CD14-positive monocyte (primary cell): ENCODE results near the gene PILRA. TPM values are rescaled to one million over a fixed set of nuclear protein-coding genes. Genes with fewer than 3 reads are reported as not detected.
"Not testable (repeated sequence)": the region's sequence is repeated elsewhere in the genome, so short reads cannot be mapped to it uniquely, and the experiment has no call there.

Source experiments
- DNase-seq, 3 donors: peaks; one replicate each; pipeline ENCODE4 v3.0.0-alpha.2; 2011 to 2022
- H2AFZ ChIP-seq: 2 replicates; pipeline ENCODE4 v1.6.0; 2012; ENCODE audit warnings: mild to moderate bottlenecking, low read depth, low read length, inconsistent platforms; ENCODE audit not compliant: insufficient read depth, poor library complexity, severe bottlenecking
- H3K27ac ChIP-seq, 2 donors: 1 replicate in 1 of 2; 2 replicates in 1 of 2; pipeline ENCODE4 v1.5.1; 2012 to 2013; ENCODE audit warnings: low read length in 2 of 2, control low read depth in 1 of 2, inconsistent platforms in 1 of 2, low read depth in 1 of 2, mild to moderate bottlenecking in 1 of 2
- H3K27me3 ChIP-seq, 2 donors: one replicate each; pipeline versions ENCODE4 v1.6.0 to v1.6.1; 2011 to 2013; ENCODE audit warnings: low read length in 2 of 2; ENCODE audit not compliant: control insufficient read depth in 2 of 2, insufficient read depth in 2 of 2
- H3K36me3 ChIP-seq, 2 donors: replicated peaks in 1 of 2; 1 replicate in 1 of 2; 2 replicates in 1 of 2; pipeline versions ENCODE4 v1.5.1 to v1.6.1; 2012 to 2013; ENCODE audit warnings: low read length in 2 of 2, control low read depth in 1 of 2, inconsistent platforms in 1 of 2, mild to moderate bottlenecking in 1 of 2; ENCODE audit not compliant: insufficient read depth in 2 of 2, control insufficient read depth in 1 of 2
- H3K4me1 ChIP-seq, 2 donors: 1 replicate in 1 of 2; 2 replicates in 1 of 2; pipeline versions ENCODE4 v1.5.1 to v1.6.1; 2012 to 2013; ENCODE audit warnings: low read length in 2 of 2, control low read depth in 1 of 2, inconsistent platforms in 1 of 2, mild to moderate bottlenecking in 1 of 2, moderate library complexity in 1 of 2; ENCODE audit not compliant: insufficient read depth in 2 of 2, control insufficient read depth in 1 of 2
- H3K4me2 ChIP-seq: replicated peaks from 2 replicates; pipeline ENCODE3; 2012; ENCODE audit warnings: low read length, moderate library complexity, mild to moderate bottlenecking; ENCODE audit not compliant: poor library complexity, severe bottlenecking; ENCODE audit errors: extremely low read depth
- H3K4me3 ChIP-seq, 3 experiments: fragments of 200-600 bp in 1 of 3; sonication (generic) in 1 of 3; replicated peaks in 1 of 3; 1 replicate in 2 of 3; 2 replicates in 1 of 3; pipeline ENCODE4 v1.5.1; 2011 to 2013; ENCODE audit warnings: low read length in 3 of 3, mild to moderate bottlenecking in 3 of 3, control low read depth in 2 of 3, low read depth in 2 of 3, inconsistent platforms in 1 of 3, moderate library complexity in 1 of 3
- H3K79me2 ChIP-seq: 2 replicates; pipeline ENCODE4 v1.6.0; 2012; ENCODE audit warnings: mild to moderate bottlenecking, control low read depth, inconsistent platforms, low read length, moderate library complexity; ENCODE audit not compliant: insufficient read depth
- H3K9ac ChIP-seq: 2 replicates; pipeline ENCODE4 v1.6.0; 2017; ENCODE audit warnings: low read length, mild to moderate bottlenecking; ENCODE audit not compliant: insufficient read depth, poor library complexity, severe bottlenecking
- H3K9me3 ChIP-seq, 2 donors: replicated peaks in 1 of 2; 1 replicate in 1 of 2; 2 replicates in 1 of 2; pipeline versions ENCODE4 v1.5.1 to v1.6.1; 2012 to 2013; ENCODE audit warnings: low read length in 2 of 2, control low read depth in 1 of 2; ENCODE audit not compliant: control insufficient read depth in 1 of 2, insufficient read depth in 1 of 2
- H4K20me1 ChIP-seq: 2 replicates; pipeline ENCODE4 v1.6.0; 2012; ENCODE audit warnings: mild to moderate bottlenecking, low read length, control low read depth, moderate library complexity; ENCODE audit not compliant: insufficient read depth
- H3K27ac Mint-ChIP-seq, 7 donors: one replicate each; pipeline ENCODE4 v1.8.0; 2020; ENCODE audit warnings: mild to moderate bottlenecking in 7 of 7, mixed read lengths in 7 of 7, moderate library complexity in 6 of 7, inconsistent platforms in 2 of 7
- H3K27me3 Mint-ChIP-seq, 3 donors: one replicate each; pipeline ENCODE4 v1.8.0; 2021 to 2022; ENCODE audit warnings: low read depth in 3 of 3, mild to moderate bottlenecking in 3 of 3, mixed read lengths in 3 of 3, moderate library complexity in 3 of 3, inconsistent platforms in 1 of 3
- H3K36me3 Mint-ChIP-seq, 2 donors: one replicate each; pipeline ENCODE4 v1.8.0; 2020; ENCODE audit warnings: mixed read lengths in 2 of 2, inconsistent platforms in 1 of 2, mild to moderate bottlenecking in 1 of 2
- H3K4me1 Mint-ChIP-seq: one replicate; pipeline ENCODE4 v1.8.0; 2020; ENCODE audit warnings: mild to moderate bottlenecking, mixed read lengths
- H3K4me3 Mint-ChIP-seq, 2 donors: one replicate each; pipeline ENCODE4 v1.8.0; 2020; ENCODE audit warnings: mild to moderate bottlenecking in 2 of 2, mixed read lengths in 2 of 2, moderate library complexity in 1 of 2
- H3K9me3 Mint-ChIP-seq, 7 donors: one replicate each; pipeline ENCODE4 v1.8.0; 2020 to 2022; ENCODE audit warnings: mixed read lengths in 7 of 7, mild to moderate bottlenecking in 6 of 7, moderate library complexity in 6 of 7, inconsistent platforms in 2 of 7
- WGBS: methylation state at CpG from one replicate; pipeline ENCODE4 v1.1.5; 2013; ENCODE audit warnings: missing lambda C conversion rate; ENCODE audit not compliant: insufficient coverage; 5-methylcytosine and 5-hydroxymethylcytosine counted together
- intact Hi-C, 2 donors: fragments of 100-400 bp; cut with micrococcal nuclease; formaldehyde crosslinking; loops; one replicate each; pipeline versions ENCODE4 v1.15.0 to v1.15.1; 2023
- polyA plus RNA-seq, 3 donors: library from polyadenylated mRNA; depleted of rRNA in 1 of 3; unstranded in 2 of 3; stranded (reverse) in 1 of 3; fragments of 300-500 nt in 2 of 3; fragments of >200 nt in 1 of 3; fragmentation: Illumina TruSeq in 2 of 3; gene quantifications; 1 replicate in 2 of 3; 2 replicates in 1 of 3; pipeline ENCODE4 v1.2.3, GENCODE V29; 2012 to 2021
- TF ChIP-seq, protein P1 (sequence below): fragments of 200-600 bp; IDR thresholded peaks from one replicate; pipeline ENCODE4 v1.8.0; 2022; ENCODE audit warnings: antibody characterized with exemption, mild to moderate bottlenecking

The PILRA gene
- polyA plus RNA-seq, 3 donors, result 316 to 491 (median 364) TPM

GRCh38 chr7:100349757-100350156 is 23.5 kb upstream of the PILRA start:
- TF ChIP-seq, protein P1, sequence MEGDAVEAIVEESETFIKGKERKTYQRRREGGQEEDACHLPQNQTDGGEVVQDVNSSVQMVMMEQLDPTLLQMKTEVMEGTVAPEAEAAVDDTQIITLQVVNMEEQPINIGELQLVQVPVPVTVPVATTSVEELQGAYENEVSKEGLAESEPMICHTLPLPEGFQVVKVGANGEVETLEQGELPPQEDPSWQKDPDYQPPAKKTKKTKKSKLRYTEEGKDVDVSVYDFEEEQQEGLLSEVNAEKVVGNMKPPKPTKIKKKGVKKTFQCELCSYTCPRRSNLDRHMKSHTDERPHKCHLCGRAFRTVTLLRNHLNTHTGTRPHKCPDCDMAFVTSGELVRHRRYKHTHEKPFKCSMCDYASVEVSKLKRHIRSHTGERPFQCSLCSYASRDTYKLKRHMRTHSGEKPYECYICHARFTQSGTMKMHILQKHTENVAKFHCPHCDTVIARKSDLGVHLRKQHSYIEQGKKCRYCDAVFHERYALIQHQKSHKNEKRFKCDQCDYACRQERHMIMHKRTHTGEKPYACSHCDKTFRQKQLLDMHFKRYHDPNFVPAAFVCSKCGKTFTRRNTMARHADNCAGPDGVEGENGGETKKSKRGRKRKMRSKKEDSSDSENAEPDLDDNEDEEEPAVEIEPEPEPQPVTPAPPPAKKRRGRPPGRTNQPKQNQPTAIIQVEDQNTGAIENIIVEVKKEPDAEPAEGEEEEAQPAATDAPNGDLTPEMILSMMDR, result no peak
- Histone ChIP-seq H3K79me2 (peaks cover 13% of the 10 kb centered on the region), H3K27me3 (no peaks in the 10 kb centered on the region), H2AFZ (no peak overlapping the region), H3K9me3 (no peaks in the 10 kb centered on the region), H3K27ac (no peak overlapping the region), H3K9ac (no peak overlapping the region), H3K36me3 (peaks cover 73 to 89% of the 10 kb centered on the region in 2 donors), H3K4me3 (no peak overlapping the region), H4K20me1 (no peaks in the 10 kb centered on the region), H3K4me1 (peaks cover 2 to 3% of the 10 kb centered on the region in 2 donors), H3K4me2 (no peak overlapping the region)
- peaks cover 0 to 2% (median 0%) of the 10 kb centered on the region in 7 donors for H3K9me3 Mint-ChIP-seq
- no peak for DNase-seq
- intact Hi-C loops, result loop anchor here (5.0 to 10.0 kb wide), 3 partner anchors 53 to 205 kb away; partner anchors contain the start of gene LAMTOR4 (in 1 of the 2)
- peaks cover 63 to 84% of the 10 kb centered on the region in 2 donors for H3K36me3 Mint-ChIP-seq
- WGBS, result 97% methylated on average over 5 of the region's 6 CpGs
- H3K27me3 Mint-ChIP-seq, result no peaks in the 10 kb centered on the region
- peak overlapping the region in 4 of 7 donors; percentile 31 to 72 (median 50) for H3K27ac Mint-ChIP-seq
- H3K4me1 Mint-ChIP-seq, result peaks cover 4% of the 10 kb centered on the region
- H3K4me3 Mint-ChIP-seq, result no peak overlapping the region

- Mint-ChIP-seq H3K27me3 (peaks cover 0 to 2% (median 1%) of the 10 kb centered on the region in 3 donors), H3K4me3 (no peak overlapping the region), H3K27ac (peak overlapping the region in 1 of 7 donors; percentile 32), H3K9me3 (no peaks in the 10 kb centered on the region), H3K4me1 (peaks cover 7% of the 10 kb centered on the region), H3K36me3 (peaks cover 62 to 90% of the 10 kb centered on the region in 2 donors)
- Histone ChIP-seq H3K36me3 (peaks cover 85 to 97% of the 10 kb centered on the region in 2 donors), H3K27me3 (no peaks in the 10 kb centered on the region), H3K79me2 (peaks cover 13% of the 10 kb centered on the region), H3K9ac (no peak overlapping the region), H3K9me3 (no peaks in the 10 kb centered on the region), H3K4me2 (no peak overlapping the region), H3K27ac (no peak overlapping the region), H2AFZ (no peak overlapping the region), H3K4me3 (no peak overlapping the region), H4K20me1 (no peaks in the 10 kb centered on the region), H3K4me1 (peaks cover 6 to 9% of the 10 kb centered on the region in 2 donors)
- TF ChIP-seq, protein P1, result no peak
- whole genome bisulfite sequencing, result 84% methylated on average over 4 of the region's 6 CpGs
- intact Hi-C loops, result loop anchor here in 1 of 2 donors (10.0 kb wide), 1 partner anchor 207 kb away; the partner anchor contains the start of gene LAMTOR4
- no peak for DNase-seq
Observed at GRCh38 chr7:100351657-100352058, 21.6 kb upstream of the PILRA start.

- H3K79me2 ChIP-seq, H3K27me3 Mint-ChIP-seq, H2AFZ ChIP-seq, H3K9me3 Mint-ChIP-seq, H3K9ac ChIP-seq, DNase-seq, H3K27ac Mint-ChIP-seq, H3K4me3 ChIP-seq, H3K27me3 ChIP-seq, H3K4me2 ChIP-seq, H3K4me1 Mint-ChIP-seq, H4K20me1 ChIP-seq, H3K9me3 ChIP-seq, H3K27ac ChIP-seq, H3K4me1 ChIP-seq: not testable (repeated sequence)
- peaks cover 84 to 97% of the 10 kb centered on the region in 2 donors for H3K36me3 ChIP-seq
- intact Hi-C loops, result loop anchor here in 1 of 2 donors (10.0 kb wide), 1 partner anchor 208 kb away; the partner anchor contains the start of gene LAMTOR4
- peak overlapping the region in 1 of 2 donors; percentile 34 for H3K4me3 Mint-ChIP-seq
- 81% methylated on average over 13 of the region's 18 CpGs for WGBS
- peaks cover 56 to 90% of the 10 kb centered on the region in 2 donors for H3K36me3 Mint-ChIP-seq
Observed at GRCh38 chr7:100352230-100352781, 21.0 kb upstream of the PILRA start.
